HL-60 (cell line): ENCODE measurements around the gene DOCK9.

Experiments used
- DNase-seq, 2 experiments: peaks; one replicate each; pipeline ENCODE4 v3.0.0-alpha.2; 2010 to 2020; ENCODE audit warnings: low read depth in 1 of 2, low spot score in 1 of 2
- H3K27ac ChIP-seq: fragments of 250-450 bp; sonication (Bioruptor Pico); replicated peaks from 2 replicates; pipeline ENCODE4 v1.5.1; 2020; ENCODE audit warnings: mild to moderate bottlenecking, moderate library complexity
- H3K27me3 ChIP-seq: fragments of 250-450 bp; sonication (Bioruptor Pico); 2 replicates; pipeline ENCODE4 v1.5.1; 2021; ENCODE audit warnings: mild to moderate bottlenecking, moderate library complexity; ENCODE audit not compliant: insufficient read depth, poor library complexity, severe bottlenecking
- H3K4me3 ChIP-seq: replicated peaks from 2 replicates; pipeline ENCODE4 v1.5.1; 2011; ENCODE audit warnings: mild to moderate bottlenecking, control low read depth, low read length; ENCODE audit not compliant: insufficient read depth
- GABPA ChIP-seq: IDR thresholded peaks from 2 replicates; pipeline ENCODE4 v1.6.1; 2012; ENCODE audit warnings: low read depth
- POLR2AphosphoS5 ChIP-seq: IDR thresholded peaks from 2 replicates; pipeline ENCODE4 v1.6.1; 2012; ENCODE audit warnings: low read depth
- SPI1 ChIP-seq: IDR thresholded peaks from 2 replicates; pipeline ENCODE4 v1.6.1; 2012; ENCODE audit warnings: low read depth, mild to moderate bottlenecking, borderline replicate concordance
- TF ChIP-seq, protein P1 (sequence below): IDR thresholded peaks from one replicate; pipeline ENCODE4 v1.5.1; 2011; ENCODE audit warnings: low read length, control low read depth, inconsistent platforms; ENCODE audit not compliant: insufficient read depth
- TF ChIP-seq, protein P2 (sequence below): IDR thresholded peaks from 2 replicates; pipeline ENCODE4 v1.6.1; 2012; ENCODE audit warnings: low read depth; ENCODE audit not compliant: insufficient replicate concordance

DOCK9 gene

GRCh38 chr13:98846986-98847385, 130.9 kb downstream of the DOCK9 start:
- no peak overlapping the region for H3K27ac ChIP-seq
- H3K27me3 ChIP-seq = peaks cover 1% of the 10 kb centered on the region
- no peak overlapping the region for H3K4me3 ChIP-seq
- no peak for DNase-seq
- TF ChIP-seq, protein P1, sequence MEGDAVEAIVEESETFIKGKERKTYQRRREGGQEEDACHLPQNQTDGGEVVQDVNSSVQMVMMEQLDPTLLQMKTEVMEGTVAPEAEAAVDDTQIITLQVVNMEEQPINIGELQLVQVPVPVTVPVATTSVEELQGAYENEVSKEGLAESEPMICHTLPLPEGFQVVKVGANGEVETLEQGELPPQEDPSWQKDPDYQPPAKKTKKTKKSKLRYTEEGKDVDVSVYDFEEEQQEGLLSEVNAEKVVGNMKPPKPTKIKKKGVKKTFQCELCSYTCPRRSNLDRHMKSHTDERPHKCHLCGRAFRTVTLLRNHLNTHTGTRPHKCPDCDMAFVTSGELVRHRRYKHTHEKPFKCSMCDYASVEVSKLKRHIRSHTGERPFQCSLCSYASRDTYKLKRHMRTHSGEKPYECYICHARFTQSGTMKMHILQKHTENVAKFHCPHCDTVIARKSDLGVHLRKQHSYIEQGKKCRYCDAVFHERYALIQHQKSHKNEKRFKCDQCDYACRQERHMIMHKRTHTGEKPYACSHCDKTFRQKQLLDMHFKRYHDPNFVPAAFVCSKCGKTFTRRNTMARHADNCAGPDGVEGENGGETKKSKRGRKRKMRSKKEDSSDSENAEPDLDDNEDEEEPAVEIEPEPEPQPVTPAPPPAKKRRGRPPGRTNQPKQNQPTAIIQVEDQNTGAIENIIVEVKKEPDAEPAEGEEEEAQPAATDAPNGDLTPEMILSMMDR = no peak
- TF ChIP-seq SPI1 (no peak), POLR2AphosphoS5 (no peak)

- Histone ChIP-seq H3K4me3 (no peak overlapping the region), H3K27me3 (no peaks in the 10 kb centered on the region), H3K27ac (no peak overlapping the region)
- TF ChIP-seq, protein P1 = no peak
- TF ChIP-seq POLR2AphosphoS5 (no peak), SPI1 (no peak), GABPA (no peak)
- TF ChIP-seq, protein P2, sequence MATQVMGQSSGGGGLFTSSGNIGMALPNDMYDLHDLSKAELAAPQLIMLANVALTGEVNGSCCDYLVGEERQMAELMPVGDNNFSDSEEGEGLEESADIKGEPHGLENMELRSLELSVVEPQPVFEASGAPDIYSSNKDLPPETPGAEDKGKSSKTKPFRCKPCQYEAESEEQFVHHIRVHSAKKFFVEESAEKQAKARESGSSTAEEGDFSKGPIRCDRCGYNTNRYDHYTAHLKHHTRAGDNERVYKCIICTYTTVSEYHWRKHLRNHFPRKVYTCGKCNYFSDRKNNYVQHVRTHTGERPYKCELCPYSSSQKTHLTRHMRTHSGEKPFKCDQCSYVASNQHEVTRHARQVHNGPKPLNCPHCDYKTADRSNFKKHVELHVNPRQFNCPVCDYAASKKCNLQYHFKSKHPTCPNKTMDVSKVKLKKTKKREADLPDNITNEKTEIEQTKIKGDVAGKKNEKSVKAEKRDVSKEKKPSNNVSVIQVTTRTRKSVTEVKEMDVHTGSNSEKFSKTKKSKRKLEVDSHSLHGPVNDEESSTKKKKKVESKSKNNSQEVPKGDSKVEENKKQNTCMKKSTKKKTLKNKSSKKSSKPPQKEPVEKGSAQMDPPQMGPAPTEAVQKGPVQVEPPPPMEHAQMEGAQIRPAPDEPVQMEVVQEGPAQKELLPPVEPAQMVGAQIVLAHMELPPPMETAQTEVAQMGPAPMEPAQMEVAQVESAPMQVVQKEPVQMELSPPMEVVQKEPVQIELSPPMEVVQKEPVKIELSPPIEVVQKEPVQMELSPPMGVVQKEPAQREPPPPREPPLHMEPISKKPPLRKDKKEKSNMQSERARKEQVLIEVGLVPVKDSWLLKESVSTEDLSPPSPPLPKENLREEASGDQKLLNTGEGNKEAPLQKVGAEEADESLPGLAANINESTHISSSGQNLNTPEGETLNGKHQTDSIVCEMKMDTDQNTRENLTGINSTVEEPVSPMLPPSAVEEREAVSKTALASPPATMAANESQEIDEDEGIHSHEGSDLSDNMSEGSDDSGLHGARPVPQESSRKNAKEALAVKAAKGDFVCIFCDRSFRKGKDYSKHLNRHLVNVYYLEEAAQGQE = no peak
- no peak for DNase-seq
Measured at GRCh38 chr13:98846521-98846920, 131.3 kb downstream of the DOCK9 start.

- TF ChIP-seq, protein P2 = no peak
- no peak for TF ChIP-seq POLR2AphosphoS5
- no peak for TF ChIP-seq GABPA
- TF ChIP-seq SPI1 = no peak
- TF ChIP-seq, protein P1 = no peak
- H3K27ac ChIP-seq = no peak overlapping the region
- no peak for DNase-seq
- H3K27me3 ChIP-seq = no peaks in the 10 kb centered on the region
- H3K4me3 ChIP-seq = no peak overlapping the region
Measured at GRCh38 chr13:98845742-98846141, 132.1 kb downstream of the DOCK9 start.

- TF ChIP-seq GABPA = no peak
- no peak for TF ChIP-seq SPI1
- no peak for TF ChIP-seq POLR2AphosphoS5
- TF ChIP-seq, protein P1 = no peak
- TF ChIP-seq, protein P2 = no peak
- H3K4me3 ChIP-seq = no peak overlapping the region
- H3K27ac ChIP-seq = no peak overlapping the region
- no peaks in the 10 kb centered on the region for H3K27me3 ChIP-seq
- no peak for DNase-seq
Measured at GRCh38 chr13:98844021-98844420, 133.8 kb downstream of the DOCK9 start.
